ENCODE data around the gene S1PR4. TPM values are rescaled to one million over a fixed set of nuclear protein-coding genes. Genes with fewer than 3 reads are reported as not detected.

The S1PR4 gene
- total RNA-seq, 1 donor from 2014 or later, result not detected

DNA sequence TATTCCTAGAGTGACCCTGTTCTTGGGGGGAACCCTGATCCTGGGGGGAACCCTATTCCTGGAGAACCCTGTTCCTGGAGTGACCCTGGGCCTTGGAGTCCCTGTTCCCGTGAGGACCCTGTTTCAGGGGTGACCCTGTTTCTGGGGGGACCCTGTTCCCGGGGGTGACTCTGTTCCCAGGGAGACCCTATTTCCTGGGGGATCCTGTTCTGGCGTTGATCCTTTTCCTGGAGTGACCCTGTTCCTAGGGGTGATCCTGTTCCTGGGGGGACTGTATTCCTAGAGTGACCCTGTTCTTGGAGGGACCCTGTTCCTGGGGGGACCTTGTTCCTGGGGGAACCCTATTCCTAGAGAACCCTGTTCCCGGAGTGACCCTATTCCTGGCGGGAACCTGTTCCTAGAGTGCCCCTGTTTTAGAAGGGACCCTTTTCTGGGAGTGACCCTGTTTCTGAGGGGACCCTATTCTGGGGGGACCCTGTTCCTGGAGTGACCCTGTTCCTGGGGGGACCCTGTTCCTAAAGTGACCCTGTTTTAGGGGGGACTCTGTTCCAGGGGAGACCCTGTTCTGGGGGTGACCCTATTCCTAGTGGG lies 27.7 kb upstream of the S1PR4 start:
- Histone ChIP-seq H3K27ac (ENCODE audit: low read depth, low read length) (no peak overlapping the region), H3K9me3 (ENCODE audit: insufficient read depth, low read depth, low read length) (no peaks in the 10 kb centered on the region), H3K4me2 (ENCODE audit: low read length) (no peak overlapping the region), H3K4me3 (ENCODE audit: insufficient read depth, low read depth, low read length) (no peak overlapping the region), H3K79me2 (ENCODE audit: insufficient read depth, low read length) (no peaks in the 10 kb centered on the region), H4K20me1 (ENCODE audit: insufficient read depth, low read length) (no peaks in the 10 kb centered on the region), H3K36me3 (ENCODE audit: insufficient read depth, low read length) (no peaks in the 10 kb centered on the region), H3K9ac (ENCODE audit: low read length) (no peak overlapping the region), H3K4me1 (ENCODE audit: insufficient read depth, low read length) (peaks cover 9% of the 10 kb centered on the region), H2AFZ (ENCODE audit: low read depth, low read length) (no peak overlapping the region), H3K27me3 (ENCODE audit: insufficient read depth, low read length) (no peaks in the 10 kb centered on the region)
- DNase-seq (ENCODE audit: low read depth), result no peak
- FAIRE-seq, result no peak
- no peak overlapping the region for H3K4me3 Mint-ChIP-seq (ENCODE audit: unreplicated experiment)
- peaks cover 2% of the 10 kb centered on the region for H3K9me3 Mint-ChIP-seq (ENCODE audit: unreplicated experiment)
- H3K27me3 Mint-ChIP-seq (ENCODE audit: low read depth, unreplicated experiment), result peaks cover 13% of the 10 kb centered on the region
- no peaks in the 10 kb centered on the region for H3K36me3 Mint-ChIP-seq (ENCODE audit: low read depth, unreplicated experiment)
- TF ChIP-seq EZH2 (IDR thresholded peaks at IDR 0.05; ENCODE audit: insufficient read depth, low read length) (no peak), CTCF (IDR thresholded peaks at IDR 0.05; ENCODE audit: insufficient read depth, low read depth, low read length) (no peak)
- no peak overlapping the region for H3K27ac Mint-ChIP-seq (ENCODE audit: unreplicated experiment)
- peaks cover 5% of the 10 kb centered on the region for H3K4me1 Mint-ChIP-seq (ENCODE audit: low read depth, unreplicated experiment)

DNA sequence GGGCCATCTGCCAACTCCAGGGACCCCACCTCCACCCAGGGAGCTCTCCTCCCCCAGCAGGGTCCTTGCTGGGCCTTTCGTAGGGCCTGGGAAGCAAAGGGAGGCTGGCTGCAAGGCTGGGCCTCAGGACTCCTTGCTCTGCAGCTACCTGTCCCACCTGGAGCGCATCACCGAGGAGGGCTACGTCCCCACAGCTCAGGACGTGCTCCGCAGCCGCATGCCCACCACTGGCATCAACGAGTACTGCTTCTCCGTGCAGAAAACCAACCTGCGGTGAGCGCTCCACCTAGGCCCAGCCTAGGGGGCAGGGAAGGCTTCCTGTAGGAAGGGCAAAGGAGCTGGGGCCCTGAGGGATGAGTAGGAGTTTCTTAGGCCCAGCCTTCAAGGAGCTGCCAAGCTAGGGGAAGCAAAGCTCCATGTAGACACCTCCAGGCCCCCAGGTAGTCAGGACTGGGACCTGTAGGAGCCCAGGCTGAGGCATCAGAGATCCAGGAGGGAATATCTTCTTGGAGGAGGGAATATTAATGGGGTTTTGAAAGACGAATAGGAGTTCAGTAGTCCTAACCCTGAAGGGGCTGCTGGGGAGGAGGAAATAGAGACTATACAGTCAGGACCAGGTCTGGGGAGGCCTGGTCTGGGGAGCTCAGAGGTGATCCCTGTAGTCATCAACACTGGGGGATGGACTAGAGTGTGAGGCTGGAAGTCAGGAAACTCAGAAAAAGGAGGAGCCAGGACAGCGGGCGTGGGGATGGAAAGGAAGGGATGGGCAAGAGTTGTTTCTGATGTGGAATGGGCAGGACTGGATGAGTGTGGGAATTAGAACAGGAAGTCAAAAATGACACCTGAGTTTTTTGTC lies 26.8 kb upstream of the S1PR4 start:
- FAIRE-seq (no peak), DNase-seq (ENCODE audit: low read depth) (no peak)
- Histone ChIP-seq H3K36me3 (ENCODE audit: insufficient read depth, low read length) (no peaks in the 10 kb centered on the region), H3K4me2 (ENCODE audit: low read length) (no peak overlapping the region), H3K4me1 (ENCODE audit: insufficient read depth, low read length) (peaks cover 9% of the 10 kb centered on the region), H2AFZ (ENCODE audit: low read depth, low read length) (no peak overlapping the region), H3K27me3 (ENCODE audit: insufficient read depth, low read length) (no peaks in the 10 kb centered on the region), H3K9ac (ENCODE audit: low read length) (no peak overlapping the region), H3K79me2 (ENCODE audit: insufficient read depth, low read length) (no peaks in the 10 kb centered on the region), H3K4me3 (ENCODE audit: insufficient read depth, low read depth, low read length) (no peak overlapping the region), H3K9me3 (ENCODE audit: insufficient read depth, low read depth, low read length) (no peaks in the 10 kb centered on the region), H4K20me1 (ENCODE audit: insufficient read depth, low read length) (no peaks in the 10 kb centered on the region), H3K27ac (ENCODE audit: low read depth, low read length) (no peak overlapping the region)
- no peak overlapping the region for H3K27ac Mint-ChIP-seq (ENCODE audit: unreplicated experiment)
- H3K27me3 Mint-ChIP-seq (ENCODE audit: low read depth, unreplicated experiment), result peaks cover 15% of the 10 kb centered on the region
- no peak overlapping the region for H3K4me3 Mint-ChIP-seq (ENCODE audit: unreplicated experiment)
- H3K4me1 Mint-ChIP-seq (ENCODE audit: low read depth, unreplicated experiment), result peaks cover 5% of the 10 kb centered on the region
- TF ChIP-seq CTCF (IDR thresholded peaks at IDR 0.05; ENCODE audit: insufficient read depth, low read depth, low read length), result no peak
- no peak for TF ChIP-seq EZH2 (IDR thresholded peaks at IDR 0.05; ENCODE audit: insufficient read depth, low read length)
- no peaks in the 10 kb centered on the region for H3K36me3 Mint-ChIP-seq (ENCODE audit: low read depth, unreplicated experiment)
- H3K9me3 Mint-ChIP-seq (ENCODE audit: unreplicated experiment), result peaks cover 2% of the 10 kb centered on the region

DNA sequence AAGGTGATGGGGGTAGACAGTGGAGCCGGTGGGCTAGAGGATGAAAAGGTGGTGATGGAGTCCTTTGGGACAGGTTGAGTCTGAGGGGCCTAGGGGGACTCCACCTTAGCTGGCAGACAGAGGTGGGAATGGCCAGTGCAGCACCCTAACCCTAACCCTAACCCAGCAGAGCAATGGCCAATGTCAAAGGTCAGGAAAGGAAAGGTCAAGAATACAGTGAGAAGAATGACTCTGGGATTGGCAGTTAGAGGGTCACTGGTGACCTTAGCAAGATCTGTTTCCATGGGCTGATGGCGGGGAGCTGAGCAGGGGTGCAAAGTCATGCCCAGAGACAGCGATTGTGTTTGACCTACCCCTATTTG lies 26.2 kb upstream of the S1PR4 start:
- no peaks in the 10 kb centered on the region for H3K27me3 ChIP-seq (ENCODE audit: insufficient read depth, low read length)
- peaks cover 5% of the 10 kb centered on the region for H3K4me1 Mint-ChIP-seq (ENCODE audit: low read depth, unreplicated experiment)

More for the DNA sequence above, 26.2 kb upstream of the S1PR4 start:
- no peaks in the 10 kb centered on the region for H3K79me2 ChIP-seq (ENCODE audit: insufficient read depth, low read length)
- no peak overlapping the region for H3K4me2 ChIP-seq (ENCODE audit: low read length)
- H3K27ac ChIP-seq (ENCODE audit: low read depth, low read length), result no peak overlapping the region
- FAIRE-seq (no peak), DNase-seq (ENCODE audit: low read depth) (no peak)
- no peak for TF ChIP-seq EZH2 (IDR thresholded peaks at IDR 0.05; ENCODE audit: insufficient read depth, low read length)
- TF ChIP-seq CTCF (IDR thresholded peaks at IDR 0.05; ENCODE audit: insufficient read depth, low read depth, low read length), result no peak
- no peaks in the 10 kb centered on the region for H3K9me3 ChIP-seq (ENCODE audit: insufficient read depth, low read depth, low read length)
- H3K27me3 Mint-ChIP-seq (ENCODE audit: low read depth, unreplicated experiment), result peaks cover 19% of the 10 kb centered on the region
- no peak overlapping the region for H3K4me3 ChIP-seq (ENCODE audit: insufficient read depth, low read depth, low read length)
- H3K4me3 Mint-ChIP-seq (ENCODE audit: unreplicated experiment), result no peak overlapping the region
- H3K36me3 Mint-ChIP-seq (ENCODE audit: low read depth, unreplicated experiment), result peaks cover 2% of the 10 kb centered on the region
- no peaks in the 10 kb centered on the region for H4K20me1 ChIP-seq (ENCODE audit: insufficient read depth, low read length)
- H3K9ac ChIP-seq (ENCODE audit: low read length), result no peak overlapping the region
- H3K9me3 Mint-ChIP-seq (ENCODE audit: unreplicated experiment), result peaks cover 2% of the 10 kb centered on the region
- no peak overlapping the region for H2AFZ ChIP-seq (ENCODE audit: low read depth, low read length)
- peaks cover 9% of the 10 kb centered on the region for H3K4me1 ChIP-seq (ENCODE audit: insufficient read depth, low read length)
- H3K27ac Mint-ChIP-seq (ENCODE audit: unreplicated experiment), result no peak overlapping the region
- H3K36me3 ChIP-seq (ENCODE audit: insufficient read depth, low read length), result no peaks in the 10 kb centered on the region

Measured in astrocyte (in vitro differentiated cells and primary cell).